ENCODE results near the gene SMARCD3.

Gene SMARCD3

DNA sequence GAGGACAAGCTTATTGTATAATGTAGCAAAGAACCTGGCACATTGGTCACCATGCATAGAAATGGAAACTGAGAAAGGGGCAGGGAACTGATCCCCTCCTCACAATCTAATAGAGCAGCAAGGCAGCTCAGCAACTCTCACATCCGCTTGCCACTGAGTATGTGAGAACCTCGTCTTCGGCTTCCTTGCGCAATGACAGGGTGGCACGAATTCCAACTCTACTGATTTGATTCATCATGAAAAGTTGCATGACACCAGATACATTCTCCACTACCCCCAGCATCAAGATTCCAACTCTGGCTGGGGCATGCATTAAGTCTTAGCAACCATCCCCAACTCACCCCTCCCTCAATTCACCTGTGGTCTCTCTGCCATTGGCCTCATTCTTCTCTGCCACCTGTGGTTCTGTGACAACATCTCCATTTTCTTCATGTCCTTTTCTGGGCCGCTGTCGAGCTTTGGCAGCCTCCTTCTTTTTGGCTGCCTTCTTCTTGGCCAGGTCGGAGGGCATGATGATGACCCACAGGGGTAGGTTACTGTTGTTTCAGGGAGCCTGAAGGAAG is 22.5 kb downstream of the SMARCD3 start:
- DNase-seq (ENCODE audit: low read depth), result peak; percentile 40
- TF ChIP-seq, protein P1, sequence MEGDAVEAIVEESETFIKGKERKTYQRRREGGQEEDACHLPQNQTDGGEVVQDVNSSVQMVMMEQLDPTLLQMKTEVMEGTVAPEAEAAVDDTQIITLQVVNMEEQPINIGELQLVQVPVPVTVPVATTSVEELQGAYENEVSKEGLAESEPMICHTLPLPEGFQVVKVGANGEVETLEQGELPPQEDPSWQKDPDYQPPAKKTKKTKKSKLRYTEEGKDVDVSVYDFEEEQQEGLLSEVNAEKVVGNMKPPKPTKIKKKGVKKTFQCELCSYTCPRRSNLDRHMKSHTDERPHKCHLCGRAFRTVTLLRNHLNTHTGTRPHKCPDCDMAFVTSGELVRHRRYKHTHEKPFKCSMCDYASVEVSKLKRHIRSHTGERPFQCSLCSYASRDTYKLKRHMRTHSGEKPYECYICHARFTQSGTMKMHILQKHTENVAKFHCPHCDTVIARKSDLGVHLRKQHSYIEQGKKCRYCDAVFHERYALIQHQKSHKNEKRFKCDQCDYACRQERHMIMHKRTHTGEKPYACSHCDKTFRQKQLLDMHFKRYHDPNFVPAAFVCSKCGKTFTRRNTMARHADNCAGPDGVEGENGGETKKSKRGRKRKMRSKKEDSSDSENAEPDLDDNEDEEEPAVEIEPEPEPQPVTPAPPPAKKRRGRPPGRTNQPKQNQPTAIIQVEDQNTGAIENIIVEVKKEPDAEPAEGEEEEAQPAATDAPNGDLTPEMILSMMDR (conservative IDR thresholded peaks at IDR 0.05; ENCODE audit: control insufficient read depth, insufficient read depth, low read depth, low read length), result no peak
- peak overlapping the region; percentile 93 for H3K4me3 ChIP-seq (ENCODE audit: control insufficient read depth, low read depth, low read length)

DNA sequence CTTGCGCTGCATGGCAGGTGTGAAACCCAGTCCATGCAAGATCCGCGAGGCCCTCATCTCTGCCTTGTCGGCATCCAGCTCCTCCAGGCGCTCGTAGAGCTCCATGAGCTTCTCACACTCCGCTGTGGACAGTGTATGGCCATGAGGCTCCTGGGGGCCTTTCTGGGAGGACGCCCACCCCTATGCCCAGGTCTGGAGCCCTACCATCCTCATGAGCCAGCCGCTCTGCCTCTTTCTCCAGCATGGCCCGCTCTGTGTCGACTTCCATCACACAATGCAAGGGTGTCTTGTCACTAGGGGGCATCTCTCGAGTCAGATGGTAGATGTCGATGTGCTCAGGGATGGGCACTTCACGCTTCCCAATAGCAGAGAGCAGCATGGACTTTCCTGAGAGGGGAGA is 24.8 kb downstream of the SMARCD3 start:
- H3K4me3 ChIP-seq (ENCODE audit: control insufficient read depth, low read depth, low read length), result no peak overlapping the region
- TF ChIP-seq, protein P1 (conservative IDR thresholded peaks at IDR 0.05; ENCODE audit: control insufficient read depth, insufficient read depth, low read depth, low read length), result no peak
- DNase-seq (ENCODE audit: low read depth), result no peak

DNA sequence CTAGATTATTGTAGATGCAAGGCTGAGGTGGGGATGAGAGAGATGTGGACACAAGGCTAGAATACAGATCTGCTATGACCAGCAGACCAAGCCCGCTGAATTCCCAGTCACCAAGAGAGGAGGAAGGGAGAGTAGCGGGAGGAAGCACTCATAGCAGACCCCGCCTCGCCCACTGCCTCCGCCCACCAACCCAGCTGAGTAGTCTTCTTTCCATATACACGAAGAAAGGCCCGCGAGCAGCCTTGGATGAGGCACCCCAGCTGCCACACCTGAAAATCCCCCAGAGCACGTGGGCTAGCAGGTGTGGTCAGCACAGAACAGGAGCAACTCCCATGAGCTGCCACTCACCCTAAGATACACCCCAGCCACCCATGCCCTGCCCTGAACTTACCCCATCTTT is 30.3 kb downstream of the SMARCD3 start:
- H3K4me3 ChIP-seq (ENCODE audit: control insufficient read depth, low read depth, low read length), result no peak overlapping the region
- TF ChIP-seq, protein P1 (conservative IDR thresholded peaks at IDR 0.05; ENCODE audit: control insufficient read depth, insufficient read depth, low read depth, low read length), result no peak
- DNase-seq (ENCODE audit: low read depth), result no peak

DNA sequence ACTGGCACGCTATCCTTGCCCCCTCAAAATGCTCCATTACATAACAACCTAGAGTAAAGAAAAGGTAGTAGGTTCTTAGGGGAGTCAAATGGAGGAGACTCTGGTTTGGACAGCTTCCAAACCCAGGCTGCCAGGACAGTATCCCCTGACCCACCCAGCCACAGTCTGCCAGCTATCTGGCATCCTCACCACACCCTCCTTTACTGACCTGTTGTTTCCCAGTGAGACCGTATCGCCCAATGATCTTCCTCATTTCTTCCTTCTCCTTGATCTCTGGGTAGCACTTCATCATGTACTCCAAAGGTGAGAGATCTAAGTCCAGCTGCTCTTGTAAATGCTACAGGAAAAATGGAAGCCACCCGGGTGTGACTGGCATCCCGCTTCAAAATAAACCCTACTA is 33.1 kb downstream of the SMARCD3 start:
- TF ChIP-seq, protein P1 (conservative IDR thresholded peaks at IDR 0.05; ENCODE audit: control insufficient read depth, insufficient read depth, low read depth, low read length), result no peak
- DNase-seq (ENCODE audit: low read depth), result no peak
- H3K4me3 ChIP-seq (ENCODE audit: control insufficient read depth, low read depth, low read length), result no peak overlapping the region

DNA sequence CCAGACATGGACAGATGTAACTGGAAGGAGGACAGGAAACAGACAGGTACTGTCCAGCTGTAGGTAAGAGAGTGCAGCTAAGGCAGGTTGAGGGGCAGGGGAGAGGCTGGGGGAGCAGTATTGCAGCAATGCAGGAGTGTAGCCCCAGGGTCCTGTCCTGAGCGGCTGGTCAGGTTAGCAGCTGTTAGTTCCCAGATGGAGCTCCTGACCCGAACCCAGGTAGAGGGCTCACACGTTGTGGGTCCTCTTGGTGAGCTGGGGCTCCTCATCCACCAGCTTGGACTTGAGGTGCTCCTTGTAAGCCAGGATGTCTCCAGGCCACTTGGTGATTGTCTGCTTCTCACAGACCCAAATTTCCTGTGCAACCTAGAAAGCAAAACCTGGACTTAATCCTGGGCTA is 34.7 kb downstream of the SMARCD3 start:
- DNase-seq (ENCODE audit: low read depth), result no peak
- TF ChIP-seq, protein P1 (conservative IDR thresholded peaks at IDR 0.05; ENCODE audit: control insufficient read depth, insufficient read depth, low read depth, low read length), result no peak
- H3K4me3 ChIP-seq (ENCODE audit: control insufficient read depth, low read depth, low read length), result no peak overlapping the region

DNA sequence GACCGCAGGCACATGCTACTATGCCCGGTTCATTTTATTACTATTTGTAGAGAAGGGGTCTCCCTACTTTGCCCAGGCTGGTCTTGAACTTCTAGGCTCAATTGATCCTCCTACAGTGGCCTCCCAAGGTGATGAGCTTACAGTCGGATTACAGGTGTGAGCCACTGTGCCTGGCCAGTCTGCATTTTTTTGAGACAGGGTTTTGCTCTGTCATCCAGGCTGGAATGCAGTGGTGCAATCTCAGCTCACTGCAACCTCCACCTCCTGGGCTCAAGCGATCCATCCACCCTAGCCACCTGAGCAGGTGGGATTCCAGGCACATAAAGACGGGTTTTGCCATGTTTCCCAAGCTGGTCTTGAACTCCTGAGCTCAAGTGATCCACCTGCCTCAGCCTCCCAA is 35.9 kb downstream of the SMARCD3 start:
- DNase-seq (ENCODE audit: low read depth), result no peak
- H3K4me3 ChIP-seq (ENCODE audit: control insufficient read depth, low read depth, low read length), result no peak overlapping the region
- TF ChIP-seq, protein P1 (conservative IDR thresholded peaks at IDR 0.05; ENCODE audit: control insufficient read depth, insufficient read depth, low read depth, low read length), result no peak

Measured in fibroblast of mammary gland (primary cell).